ENCODE measurements around the gene NEK6. TPM values are rescaled to one million over a fixed set of nuclear protein-coding genes. Genes with fewer than 3 reads are reported as not detected.

NEK6 gene
- total and polyA plus RNA-seq, 3 donors from 2014 or later = 11.5 to 21.5 (median 21.4) TPM

- intact Hi-C loops (cut with DNase I; ENCODE audit: low total_unique reads) = no loop called here
- Histone ChIP-seq H3K4me3 (no peak overlapping the region), H3K27me3 (no peaks in the 10 kb centered on the region), H3K27ac (no peak overlapping the region), H3K9me3 (no peaks in the 10 kb centered on the region), H3K4me1 (peaks cover 8% of the 10 kb centered on the region), H3K36me3 (ENCODE audit: low read depth, missing control alignments) (no peaks in the 10 kb centered on the region)
- no peak for DNase-seq
- 88 to 90% methylated on average over 21 of the region's 21 CpGs for WGBS, 2 donors
- TF ChIP-seq, protein P1, sequence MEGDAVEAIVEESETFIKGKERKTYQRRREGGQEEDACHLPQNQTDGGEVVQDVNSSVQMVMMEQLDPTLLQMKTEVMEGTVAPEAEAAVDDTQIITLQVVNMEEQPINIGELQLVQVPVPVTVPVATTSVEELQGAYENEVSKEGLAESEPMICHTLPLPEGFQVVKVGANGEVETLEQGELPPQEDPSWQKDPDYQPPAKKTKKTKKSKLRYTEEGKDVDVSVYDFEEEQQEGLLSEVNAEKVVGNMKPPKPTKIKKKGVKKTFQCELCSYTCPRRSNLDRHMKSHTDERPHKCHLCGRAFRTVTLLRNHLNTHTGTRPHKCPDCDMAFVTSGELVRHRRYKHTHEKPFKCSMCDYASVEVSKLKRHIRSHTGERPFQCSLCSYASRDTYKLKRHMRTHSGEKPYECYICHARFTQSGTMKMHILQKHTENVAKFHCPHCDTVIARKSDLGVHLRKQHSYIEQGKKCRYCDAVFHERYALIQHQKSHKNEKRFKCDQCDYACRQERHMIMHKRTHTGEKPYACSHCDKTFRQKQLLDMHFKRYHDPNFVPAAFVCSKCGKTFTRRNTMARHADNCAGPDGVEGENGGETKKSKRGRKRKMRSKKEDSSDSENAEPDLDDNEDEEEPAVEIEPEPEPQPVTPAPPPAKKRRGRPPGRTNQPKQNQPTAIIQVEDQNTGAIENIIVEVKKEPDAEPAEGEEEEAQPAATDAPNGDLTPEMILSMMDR (IDR thresholded peaks at IDR 0.05) = no peak
- TF ChIP-seq POLR2A (IDR thresholded peaks at IDR 0.05) = no peak
Measured at GRCh38 chr9:124273427-124274160, 15.8 kb downstream of the NEK6 start.

DNA sequence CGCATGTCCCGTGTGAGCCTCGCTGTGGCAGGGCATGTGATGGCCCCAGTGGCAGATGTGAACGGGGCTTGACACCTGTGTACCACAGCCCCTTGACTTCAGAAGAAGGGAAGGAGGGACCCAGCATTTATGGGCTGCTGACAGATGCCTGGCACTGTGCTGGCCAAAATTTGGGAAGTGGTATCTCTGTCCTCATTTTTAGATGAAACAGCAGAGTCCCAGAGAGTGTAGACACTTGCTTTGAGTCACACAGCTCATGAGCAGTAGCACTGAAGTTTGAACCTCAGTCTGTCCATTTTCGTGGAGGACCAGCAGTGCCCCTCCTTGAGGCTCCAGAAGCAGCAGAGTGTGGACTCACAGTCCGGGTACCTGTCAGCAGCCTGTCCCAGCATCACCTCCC is 16.5 kb downstream of the NEK6 start:
- H3K9me3 ChIP-seq = no peaks in the 10 kb centered on the region
- no peaks in the 10 kb centered on the region for H3K36me3 ChIP-seq (ENCODE audit: low read depth, missing control alignments)
- H3K27me3 ChIP-seq = no peaks in the 10 kb centered on the region
- H3K4me3 ChIP-seq = no peak overlapping the region
- TF ChIP-seq, protein P1 (IDR thresholded peaks at IDR 0.05) = no peak
- no peak for TF ChIP-seq POLR2A (IDR thresholded peaks at IDR 0.05)
- peaks cover 8% of the 10 kb centered on the region for H3K4me1 ChIP-seq
- intact Hi-C loops (cut with DNase I; ENCODE audit: low total_unique reads) = no loop called here
- H3K27ac ChIP-seq = no peak overlapping the region
- no peak for DNase-seq
- WGBS, 2 donors = 96 to 100% methylated on average over 4 to 6 of the region's 6 CpGs

DNA sequence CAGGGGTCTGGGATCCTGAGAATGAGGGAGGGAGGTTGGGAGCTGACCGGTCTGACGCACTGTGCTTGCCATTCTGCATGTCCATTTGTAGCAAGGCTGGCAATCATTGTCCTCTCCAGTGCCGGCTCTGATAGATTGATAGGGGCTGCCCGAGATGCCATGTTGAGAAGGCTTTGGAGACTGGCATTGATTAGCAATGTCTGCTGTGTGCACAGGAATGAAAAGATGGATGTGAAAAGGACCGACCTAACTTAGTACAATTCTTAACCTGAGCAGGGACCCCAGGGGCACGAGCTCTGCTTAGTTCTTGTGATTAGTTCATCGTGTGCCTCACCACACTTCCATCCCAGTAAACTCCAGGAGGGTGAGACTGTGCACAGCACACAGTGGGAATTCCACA is 17.0 kb downstream of the NEK6 start:
- H3K9me3 ChIP-seq = no peaks in the 10 kb centered on the region
- 88 to 94% methylated on average over 7 of the region's 7 CpGs for WGBS, 2 donors
- H3K27ac ChIP-seq = no peak overlapping the region
- no peak for DNase-seq
- no peaks in the 10 kb centered on the region for H3K36me3 ChIP-seq (ENCODE audit: low read depth, missing control alignments)
- no peak overlapping the region for H3K4me3 ChIP-seq
- H3K4me1 ChIP-seq = peaks cover 12% of the 10 kb centered on the region
- TF ChIP-seq, protein P1 (IDR thresholded peaks at IDR 0.05) = no peak
- no peak for TF ChIP-seq POLR2A (IDR thresholded peaks at IDR 0.05)
- intact Hi-C loops (cut with DNase I; ENCODE audit: low total_unique reads) = no loop called here
- no peaks in the 10 kb centered on the region for H3K27me3 ChIP-seq

- TF ChIP-seq POLR2A (IDR thresholded peaks at IDR 0.05) = no peak
- TF ChIP-seq, protein P1 (IDR thresholded peaks at IDR 0.05) = no peak
- no peaks in the 10 kb centered on the region for H3K9me3 ChIP-seq
- no peaks in the 10 kb centered on the region for H3K36me3 ChIP-seq (ENCODE audit: low read depth, missing control alignments)
- H3K27me3 ChIP-seq = no peaks in the 10 kb centered on the region
- DNase-seq = no peak
- 90 to 92% methylated on average over 17 of the region's 17 CpGs for WGBS, 2 donors
- no peak overlapping the region for H3K27ac ChIP-seq
- intact Hi-C loops (cut with DNase I; ENCODE audit: low total_unique reads) = no loop called here
- peaks cover 30% of the 10 kb centered on the region for H3K4me1 ChIP-seq
- no peak overlapping the region for H3K4me3 ChIP-seq
Measured at GRCh38 chr9:124277420-124277819, 19.7 kb downstream of the NEK6 start.

DNA sequence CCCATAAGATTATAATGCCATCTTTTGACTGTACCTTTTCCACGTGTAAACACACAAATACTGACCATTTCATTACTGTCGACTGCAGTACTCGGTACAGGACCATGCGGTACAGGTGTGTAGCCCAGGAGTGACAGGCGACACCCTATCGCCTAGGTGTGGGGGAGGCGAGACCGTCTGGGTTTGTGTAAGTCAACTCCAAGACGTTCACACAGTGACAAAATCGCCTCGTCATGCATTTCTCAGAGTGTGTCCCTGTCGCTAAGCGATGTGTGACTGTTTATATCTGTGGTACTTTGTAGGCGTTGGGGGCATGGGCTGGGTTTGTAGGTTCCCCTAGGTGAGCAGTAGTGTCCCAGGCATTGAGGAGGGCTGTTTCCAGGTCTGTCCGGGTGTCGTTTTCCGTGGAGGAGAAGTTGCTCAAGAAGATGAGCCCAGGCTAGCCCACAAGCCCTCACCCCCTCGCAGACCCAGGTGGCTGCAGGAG is 20.3 kb downstream of the NEK6 start:
- no peak for DNase-seq
- WGBS, 2 donors = 89 to 94% methylated on average over 16 to 18 of the region's 18 CpGs
- Histone ChIP-seq H3K36me3 (ENCODE audit: low read depth, missing control alignments) (no peaks in the 10 kb centered on the region), H3K4me3 (no peak overlapping the region), H3K4me1 (peaks cover 37% of the 10 kb centered on the region), H3K27me3 (no peaks in the 10 kb centered on the region), H3K9me3 (no peaks in the 10 kb centered on the region), H3K27ac (no peak overlapping the region)
- no peak for TF ChIP-seq POLR2A (IDR thresholded peaks at IDR 0.05)
- TF ChIP-seq, protein P1 (IDR thresholded peaks at IDR 0.05) = no peak
- intact Hi-C loops (cut with DNase I; ENCODE audit: low total_unique reads) = no loop called here

Data from testis (tissue), 3 donors.